ENCODE data around the gene AGAP1.
"Not testable (repeated sequence)": the region's sequence is repeated elsewhere in the genome, so short reads cannot be mapped to it uniquely, and the experiment has no call there.

Gene AGAP1

DNA sequence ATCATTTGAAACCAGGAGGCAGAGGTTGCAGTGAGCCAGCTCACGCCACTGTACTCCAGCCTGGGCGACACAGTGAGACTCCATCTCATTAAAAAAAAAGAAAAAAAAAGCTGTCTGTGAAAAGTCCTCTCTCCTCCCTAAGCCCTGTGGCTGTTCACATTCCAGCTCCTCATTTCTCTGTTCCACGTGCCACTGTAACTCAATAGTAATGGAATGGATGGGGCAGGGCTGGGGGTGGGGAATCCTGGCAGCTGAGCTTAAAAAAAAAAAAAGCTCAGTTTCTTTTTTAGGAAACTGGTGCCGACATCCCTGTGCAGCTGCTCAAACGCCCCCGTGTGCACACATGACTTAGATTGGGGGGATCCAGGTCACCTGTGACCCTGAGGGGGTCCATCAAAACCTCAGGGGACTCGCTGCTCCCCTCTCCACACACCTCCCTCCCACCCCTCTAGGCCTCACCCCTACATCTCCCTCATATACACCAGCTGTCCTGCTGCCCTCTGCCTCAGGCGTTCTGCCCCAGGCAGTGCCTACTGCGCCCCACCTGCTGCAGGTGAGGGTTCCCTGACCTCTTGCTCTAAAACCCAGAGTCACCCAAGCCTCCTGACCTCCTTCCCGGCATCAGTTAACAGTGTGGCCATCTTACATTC, 255.4 kb downstream of the AGAP1 start:
- no peak overlapping the region for H3K4me3 ChIP-seq (ENCODE audit: low read length)
- peaks cover 25% of the 10 kb centered on the region for H3K4me1 ChIP-seq (ENCODE audit: control insufficient read depth, insufficient read depth, low read length)
- H3K9me3 ChIP-seq (replicated peaks; ENCODE audit: low read length) = no peaks in the 10 kb centered on the region
- H3K36me3 ChIP-seq (ENCODE audit: insufficient read depth, low read length) = peaks cover 3% of the 10 kb centered on the region
- H3K27me3 ChIP-seq (ENCODE audit: control insufficient read depth, insufficient read depth, low read length) = no peaks in the 10 kb centered on the region
- peak overlapping the region; percentile 38 for H3K9ac ChIP-seq (ENCODE audit: low read depth, low read length)
- peak overlapping the region; percentile 52 for H3K4me2 ChIP-seq (ENCODE audit: low read length)

DNA sequence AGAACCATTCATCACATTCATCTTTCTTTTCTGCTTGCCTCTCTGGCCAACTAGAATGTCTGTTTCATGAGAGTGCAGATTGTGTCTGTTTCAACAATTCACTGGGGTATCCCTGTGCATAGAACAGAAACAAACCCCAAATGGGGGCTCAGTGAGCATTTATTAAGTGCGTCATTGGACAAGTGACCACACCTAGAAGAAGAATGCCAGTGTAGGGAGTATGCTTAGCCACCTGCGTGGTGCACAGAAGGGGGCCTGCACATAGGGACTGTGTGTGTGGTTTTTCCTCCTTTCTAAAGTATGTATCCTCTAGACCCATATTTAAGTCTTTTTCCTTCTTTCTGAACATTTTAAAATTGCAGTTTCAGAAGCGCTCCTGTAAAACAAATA, 255.9 kb downstream of the AGAP1 start:
- Histone ChIP-seq H3K27me3 (ENCODE audit: control insufficient read depth, insufficient read depth, low read length) (no peaks in the 10 kb centered on the region), H3K9me3 (replicated peaks; ENCODE audit: low read length) (no peaks in the 10 kb centered on the region), H3K4me2 (ENCODE audit: low read length) (no peak overlapping the region), H3K4me1 (ENCODE audit: control insufficient read depth, insufficient read depth, low read length) (peaks cover 25% of the 10 kb centered on the region), H3K9ac (ENCODE audit: low read depth, low read length) (no peak overlapping the region), H3K36me3 (ENCODE audit: insufficient read depth, low read length) (peaks cover 3% of the 10 kb centered on the region), H3K4me3 (ENCODE audit: low read length) (no peak overlapping the region)

DNA sequence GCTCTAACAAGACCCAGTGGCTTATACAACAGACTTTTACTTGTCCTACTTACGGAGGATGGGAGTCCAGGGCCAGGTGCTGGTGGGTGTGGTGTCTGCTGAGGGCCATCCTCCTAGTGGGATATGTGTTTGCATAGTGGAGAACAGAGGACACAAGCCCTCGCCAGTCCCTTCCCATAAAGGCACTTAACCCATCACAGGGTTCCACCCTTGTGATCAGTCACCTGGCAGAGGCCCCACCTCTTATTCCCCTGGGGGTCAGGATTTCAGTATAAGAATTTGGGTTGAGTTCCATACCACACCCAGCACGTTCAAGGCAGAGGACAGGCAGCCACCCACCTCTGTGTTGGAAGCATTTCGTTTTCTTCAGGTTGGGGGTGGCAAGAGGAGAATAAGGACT, 259.0 kb downstream of the AGAP1 start:
- H3K27me3 ChIP-seq (ENCODE audit: control insufficient read depth, insufficient read depth, low read length) = no peaks in the 10 kb centered on the region
- peaks cover 18% of the 10 kb centered on the region for H3K4me1 ChIP-seq (ENCODE audit: control insufficient read depth, insufficient read depth, low read length)
- no peak overlapping the region for H3K4me3 ChIP-seq (ENCODE audit: low read length)
- H3K9ac ChIP-seq (ENCODE audit: low read depth, low read length) = no peak overlapping the region
- no peak overlapping the region for H3K4me2 ChIP-seq (ENCODE audit: low read length)
- H3K9me3 ChIP-seq (replicated peaks; ENCODE audit: low read length) = no peaks in the 10 kb centered on the region
- peaks cover 3% of the 10 kb centered on the region for H3K36me3 ChIP-seq (ENCODE audit: insufficient read depth, low read length)

DNA sequence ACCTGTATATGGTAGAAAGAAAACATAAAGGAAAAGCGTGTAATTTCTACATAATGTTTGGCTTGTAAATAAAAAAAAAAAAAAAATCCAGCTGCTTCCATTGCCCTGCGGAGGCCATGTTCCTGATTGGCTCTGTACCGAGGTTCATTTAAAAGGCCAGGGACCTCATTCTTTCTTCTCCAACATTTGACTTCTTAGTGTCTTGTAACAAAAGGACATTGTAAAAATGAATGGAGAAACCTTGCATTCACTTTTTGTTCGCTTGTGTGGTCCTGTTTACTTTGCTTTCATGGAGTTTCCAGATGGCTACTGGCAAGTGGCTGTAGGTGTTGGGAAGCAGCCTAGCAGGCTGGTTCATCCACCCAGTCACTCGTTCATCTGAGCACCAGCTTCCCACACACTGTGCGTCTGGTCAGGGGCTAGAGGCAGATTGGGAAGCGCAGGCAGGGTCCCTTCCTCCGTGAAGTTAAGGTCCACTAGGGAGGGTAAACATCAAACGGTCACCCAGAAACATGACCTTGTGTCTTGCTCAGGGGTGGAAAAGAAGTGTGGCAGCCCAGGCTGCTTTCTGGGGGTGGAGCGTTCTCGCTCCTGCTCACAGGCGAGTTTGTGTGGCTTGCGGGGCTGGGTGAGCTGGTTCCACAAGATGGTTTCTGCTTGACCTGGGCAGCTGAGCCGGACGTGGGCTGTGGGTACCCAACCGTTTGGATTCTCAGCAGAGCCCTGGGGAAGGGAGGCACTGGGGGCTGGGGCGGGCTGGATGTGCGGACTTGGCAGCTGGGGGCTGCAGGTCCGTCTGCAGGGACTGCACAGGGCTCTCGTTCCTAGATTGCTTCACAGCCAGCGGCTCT, 260.7 kb downstream of the AGAP1 start:
- H3K4me3 ChIP-seq (ENCODE audit: low read length) = no peak overlapping the region
- H3K27me3 ChIP-seq (ENCODE audit: control insufficient read depth, insufficient read depth, low read length) = no peaks in the 10 kb centered on the region
- no peak overlapping the region for H3K9ac ChIP-seq (ENCODE audit: low read depth, low read length)
- H3K4me1 ChIP-seq (ENCODE audit: control insufficient read depth, insufficient read depth, low read length) = peaks cover 2% of the 10 kb centered on the region
- H3K36me3 ChIP-seq (ENCODE audit: insufficient read depth, low read length) = peaks cover 6% of the 10 kb centered on the region
- no peaks in the 10 kb centered on the region for H3K9me3 ChIP-seq (replicated peaks; ENCODE audit: low read length)
- H3K4me2 ChIP-seq (ENCODE audit: low read length) = no peak overlapping the region

DNA sequence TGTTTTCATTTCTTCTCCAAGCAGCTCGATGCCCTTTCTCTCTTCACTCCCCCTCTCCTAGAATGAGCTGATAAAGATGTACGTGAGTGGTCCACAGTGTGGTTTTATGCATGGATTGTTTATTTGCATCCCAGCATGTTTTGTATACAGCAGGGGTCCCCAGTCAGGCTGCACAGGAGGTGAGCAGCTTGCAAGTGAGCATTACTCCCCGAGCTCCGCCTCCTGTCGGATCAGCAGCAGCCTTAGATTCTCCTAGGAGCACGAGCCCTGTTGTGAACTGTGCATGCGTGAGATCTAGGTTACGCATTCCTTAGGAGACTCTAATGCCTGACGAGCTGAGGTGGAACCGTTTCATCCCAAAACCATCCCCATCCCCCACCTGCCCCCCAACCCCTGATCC, 262.6 kb downstream of the AGAP1 start:
- no peak overlapping the region for H3K4me2 ChIP-seq (ENCODE audit: low read length)
- H3K4me1 ChIP-seq (ENCODE audit: control insufficient read depth, insufficient read depth, low read length) = no peaks in the 10 kb centered on the region
- no peaks in the 10 kb centered on the region for H3K27me3 ChIP-seq (ENCODE audit: control insufficient read depth, insufficient read depth, low read length)
- no peaks in the 10 kb centered on the region for H3K9me3 ChIP-seq (replicated peaks; ENCODE audit: low read length)
- no peak overlapping the region for H3K4me3 ChIP-seq (ENCODE audit: low read length)
- peaks cover 6% of the 10 kb centered on the region for H3K36me3 ChIP-seq (ENCODE audit: insufficient read depth, low read length)
- no peak overlapping the region for H3K9ac ChIP-seq (ENCODE audit: low read depth, low read length)

DNA sequence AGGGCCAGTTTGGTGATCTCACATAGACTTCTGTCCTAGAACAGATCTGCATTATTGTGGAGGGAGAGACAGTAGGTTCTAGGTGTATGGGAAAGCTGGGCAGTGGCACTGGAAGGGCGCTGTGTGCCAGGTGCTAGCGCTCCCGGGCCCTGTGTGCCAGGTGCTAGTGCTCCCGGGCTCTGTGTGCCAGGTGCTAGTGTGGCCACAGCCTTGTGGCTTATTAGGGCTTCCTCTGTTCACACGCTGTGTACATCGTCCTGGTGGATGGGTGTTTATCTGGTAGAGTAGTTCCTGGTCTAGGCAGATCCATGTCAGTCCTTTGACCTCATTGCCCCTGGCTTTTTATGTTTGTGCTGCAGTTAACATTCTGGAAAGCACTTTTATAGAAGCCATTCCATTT, 263.4 kb downstream of the AGAP1 start:
- Histone ChIP-seq H3K9ac (ENCODE audit: low read depth, low read length) (no peak overlapping the region), H3K36me3 (ENCODE audit: insufficient read depth, low read length) (peaks cover 6% of the 10 kb centered on the region), H3K4me2 (ENCODE audit: low read length) (no peak overlapping the region), H3K9me3 (replicated peaks; ENCODE audit: low read length) (no peaks in the 10 kb centered on the region), H3K4me1 (ENCODE audit: control insufficient read depth, insufficient read depth, low read length) (no peaks in the 10 kb centered on the region), H3K27me3 (ENCODE audit: control insufficient read depth, insufficient read depth, low read length) (no peaks in the 10 kb centered on the region), H3K4me3 (ENCODE audit: low read length) (no peak overlapping the region)

DNA sequence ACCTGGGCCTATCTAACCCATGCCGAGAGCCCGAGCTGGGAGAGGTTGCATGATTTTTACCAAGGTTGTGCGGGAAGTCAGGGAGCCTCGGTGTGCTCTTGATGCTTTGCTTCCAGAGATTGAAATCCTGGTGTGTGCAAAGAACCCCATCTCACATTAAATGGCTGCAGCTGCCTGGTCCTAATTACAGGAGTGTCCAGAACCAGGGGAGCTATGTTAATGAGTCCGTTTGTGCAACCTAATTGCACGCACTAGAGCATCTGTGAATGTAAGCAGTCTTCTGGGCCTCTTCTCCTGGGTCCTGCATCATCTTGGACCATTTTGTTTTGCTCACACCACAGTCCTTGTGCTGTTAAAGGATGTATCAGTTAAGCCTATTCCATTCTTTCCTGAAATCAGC, 263.8 kb downstream of the AGAP1 start:
- Histone ChIP-seq H3K27me3 (ENCODE audit: control insufficient read depth, insufficient read depth, low read length) (no peaks in the 10 kb centered on the region), H3K4me2 (ENCODE audit: low read length) (no peak overlapping the region), H3K4me1 (ENCODE audit: control insufficient read depth, insufficient read depth, low read length) (no peaks in the 10 kb centered on the region), H3K36me3 (ENCODE audit: insufficient read depth, low read length) (peaks cover 2% of the 10 kb centered on the region), H3K4me3 (ENCODE audit: low read length) (no peak overlapping the region), H3K9me3 (replicated peaks; ENCODE audit: low read length) (no peaks in the 10 kb centered on the region), H3K9ac (ENCODE audit: low read depth, low read length) (no peak overlapping the region)

DNA sequence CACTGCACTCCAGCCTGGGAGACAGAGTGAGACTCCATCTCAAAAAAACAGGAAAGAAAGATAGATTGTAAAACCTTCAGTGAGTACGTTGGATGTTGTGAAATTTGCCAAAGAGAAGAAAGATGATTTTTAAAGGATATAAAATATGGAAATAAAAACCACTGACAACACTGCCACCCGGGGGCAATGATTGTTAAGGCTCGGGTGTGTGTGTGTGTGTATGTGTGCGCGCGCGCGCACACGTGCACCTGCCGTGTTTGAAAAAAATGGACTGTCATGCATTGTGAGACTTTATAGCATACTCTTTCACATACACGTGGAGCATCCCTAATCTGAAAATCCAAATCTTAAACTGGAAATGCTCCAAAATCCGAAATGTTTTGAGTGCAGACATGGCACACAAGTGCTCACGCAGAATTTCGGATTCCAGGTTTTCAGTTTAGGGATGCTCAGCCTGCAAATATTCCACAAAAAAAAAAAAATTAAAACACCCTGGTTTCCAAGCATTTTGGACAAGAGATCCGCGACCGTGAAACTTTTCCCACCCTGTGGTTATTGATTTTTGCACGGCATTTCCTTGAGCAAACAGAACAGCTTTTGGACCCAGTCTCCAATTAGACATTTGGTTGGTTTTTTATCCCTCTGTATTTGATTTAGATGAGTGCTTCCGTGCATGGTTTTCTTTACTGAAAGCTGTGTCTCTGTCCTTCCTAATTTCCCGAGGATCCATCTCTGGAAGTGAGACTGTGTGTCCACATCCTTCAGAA, 269.2 kb downstream of the AGAP1 start:
- no peak overlapping the region for H3K9ac ChIP-seq (ENCODE audit: low read depth, low read length)
- H3K9me3 ChIP-seq (replicated peaks; ENCODE audit: low read length) = no peaks in the 10 kb centered on the region
- no peaks in the 10 kb centered on the region for H3K27me3 ChIP-seq (ENCODE audit: control insufficient read depth, insufficient read depth, low read length)
- peaks cover 4% of the 10 kb centered on the region for H3K4me1 ChIP-seq (ENCODE audit: control insufficient read depth, insufficient read depth, low read length)
- H3K4me2 ChIP-seq (ENCODE audit: low read length) = no peak overlapping the region
- peaks cover 8% of the 10 kb centered on the region for H3K36me3 ChIP-seq (ENCODE audit: insufficient read depth, low read length)
- no peak overlapping the region for H3K4me3 ChIP-seq (ENCODE audit: low read length)

DNA sequence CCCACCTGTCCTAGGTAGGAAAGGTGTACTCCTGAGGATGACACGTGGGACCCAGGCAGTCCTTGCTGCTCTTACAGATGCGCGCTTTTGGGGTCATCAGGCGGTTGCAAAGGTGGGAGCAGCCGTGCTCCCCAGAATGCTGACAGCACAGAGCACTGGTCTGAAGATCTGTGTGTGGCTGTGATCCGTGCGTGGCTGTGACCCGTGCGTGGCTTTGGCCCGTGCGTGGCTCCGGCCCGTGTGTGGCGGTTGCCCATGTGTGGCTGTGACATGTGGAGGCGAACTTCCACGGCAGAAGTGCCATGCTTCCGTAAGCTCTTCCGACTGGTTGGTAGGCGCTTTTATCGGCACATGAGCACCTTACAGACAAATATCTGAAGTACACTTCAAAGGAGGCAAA, 270.0 kb downstream of the AGAP1 start:
- H3K27me3 ChIP-seq (ENCODE audit: control insufficient read depth, insufficient read depth, low read length) = no peaks in the 10 kb centered on the region
- H3K36me3 ChIP-seq (ENCODE audit: insufficient read depth, low read length) = peaks cover 6% of the 10 kb centered on the region
- no peak overlapping the region for H3K9ac ChIP-seq (ENCODE audit: low read depth, low read length)
- peaks cover 4% of the 10 kb centered on the region for H3K4me1 ChIP-seq (ENCODE audit: control insufficient read depth, insufficient read depth, low read length)
- H3K9me3 ChIP-seq (replicated peaks; ENCODE audit: low read length) = no peaks in the 10 kb centered on the region
- no peak overlapping the region for H3K4me3 ChIP-seq (ENCODE audit: low read length)
- no peak overlapping the region for H3K4me2 ChIP-seq (ENCODE audit: low read length)

DNA sequence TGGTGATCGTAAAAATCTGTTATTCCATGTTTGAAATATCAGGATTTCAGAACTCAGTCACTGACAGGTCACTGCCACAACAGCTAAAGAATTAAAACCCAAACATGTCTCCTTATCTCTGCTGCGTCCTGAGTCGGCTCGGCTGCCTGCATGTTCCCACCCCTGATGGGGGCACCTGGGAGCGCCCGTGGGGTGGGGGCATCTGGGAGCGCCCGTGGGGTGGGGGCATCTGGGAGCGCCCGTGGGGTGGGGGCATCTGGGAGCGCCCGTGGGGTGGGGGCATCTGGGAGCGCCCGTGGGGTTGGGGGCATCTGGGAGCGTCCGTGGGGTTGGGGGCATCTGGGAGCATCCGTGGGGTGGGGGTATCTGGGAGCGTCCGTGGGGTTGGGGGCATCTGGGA, 270.6 kb downstream of the AGAP1 start:
- H3K4me3 ChIP-seq (ENCODE audit: low read length); H3K9me3 ChIP-seq (replicated peaks; ENCODE audit: low read length); H3K27me3 ChIP-seq (ENCODE audit: control insufficient read depth, insufficient read depth, low read length); H3K36me3 ChIP-seq (ENCODE audit: insufficient read depth, low read length); H3K4me2 ChIP-seq (ENCODE audit: low read length); H3K9ac ChIP-seq (ENCODE audit: low read depth, low read length); H3K4me1 ChIP-seq (ENCODE audit: control insufficient read depth, insufficient read depth, low read length): not testable (repeated sequence)

DNA sequence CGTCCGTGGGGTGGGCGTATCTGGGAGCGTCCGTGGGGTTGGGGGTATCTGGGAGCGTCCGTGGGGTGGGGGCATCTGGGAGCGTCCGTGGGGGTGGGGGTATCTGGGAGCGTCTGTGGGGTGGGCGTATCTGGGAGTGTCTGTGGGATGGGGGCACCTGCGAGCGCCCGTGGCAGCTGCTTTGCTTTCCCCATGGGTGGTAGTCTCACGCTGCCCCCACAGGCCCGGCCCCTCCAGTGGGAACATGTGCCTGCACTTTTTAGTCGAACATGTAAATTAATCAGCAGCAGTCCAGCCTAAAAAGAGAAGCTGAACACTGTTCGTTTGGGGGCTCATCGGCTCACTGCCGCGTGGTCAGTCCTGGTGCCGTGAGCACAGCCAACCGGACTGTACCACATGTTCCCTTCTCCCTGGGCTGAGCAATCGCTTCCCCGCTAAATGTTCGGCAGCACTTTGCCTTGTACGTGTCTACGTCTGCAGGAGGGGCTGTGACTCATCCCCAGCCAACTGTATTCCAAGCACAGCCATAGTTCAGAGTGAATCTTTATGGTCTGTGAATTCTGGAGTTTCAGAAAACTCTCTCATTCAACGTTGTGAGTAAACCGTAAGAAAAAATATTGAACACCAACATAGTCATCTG, 271.5 kb downstream of the AGAP1 start:
- Histone ChIP-seq H3K4me2 (ENCODE audit: low read length) (no peak overlapping the region), H3K9me3 (replicated peaks; ENCODE audit: low read length) (no peaks in the 10 kb centered on the region), H3K4me3 (ENCODE audit: low read length) (no peak overlapping the region), H3K9ac (ENCODE audit: low read depth, low read length) (no peak overlapping the region), H3K36me3 (ENCODE audit: insufficient read depth, low read length) (peaks cover 6% of the 10 kb centered on the region), H3K4me1 (ENCODE audit: control insufficient read depth, insufficient read depth, low read length) (peaks cover 4% of the 10 kb centered on the region), H3K27me3 (ENCODE audit: control insufficient read depth, insufficient read depth, low read length) (no peaks in the 10 kb centered on the region)
